Left kidney (tissue), 2 donors: Measurements from ENCODE around the gene PCDHGB3. TPM values are rescaled to one million over a fixed set of nuclear protein-coding genes. Genes with fewer than 3 reads are reported as not detected.
A peak's percentile ranks its signal among the peaks of the same experiment; 100 is the strongest.
"Not testable (repeated sequence)": the region's sequence is repeated elsewhere in the genome, so short reads cannot be mapped to it uniquely, and the experiment has no call there.

ENCODE experiments used
- DNase-seq: peaks from one replicate; pipeline ENCODE4 v3.0.0-alpha.2; 2013
- polyA plus RNA-seq: library from polyadenylated mRNA; unstranded; fragments of 120-200 nt; gene quantifications from one replicate; pipeline ENCODE4 v1.2.1, GENCODE V29; 2013; ENCODE audit not compliant: insufficient read length

PCDHGB3 gene
- polyA plus RNA-seq, 1 donor: 2.8 TPM

DNA sequence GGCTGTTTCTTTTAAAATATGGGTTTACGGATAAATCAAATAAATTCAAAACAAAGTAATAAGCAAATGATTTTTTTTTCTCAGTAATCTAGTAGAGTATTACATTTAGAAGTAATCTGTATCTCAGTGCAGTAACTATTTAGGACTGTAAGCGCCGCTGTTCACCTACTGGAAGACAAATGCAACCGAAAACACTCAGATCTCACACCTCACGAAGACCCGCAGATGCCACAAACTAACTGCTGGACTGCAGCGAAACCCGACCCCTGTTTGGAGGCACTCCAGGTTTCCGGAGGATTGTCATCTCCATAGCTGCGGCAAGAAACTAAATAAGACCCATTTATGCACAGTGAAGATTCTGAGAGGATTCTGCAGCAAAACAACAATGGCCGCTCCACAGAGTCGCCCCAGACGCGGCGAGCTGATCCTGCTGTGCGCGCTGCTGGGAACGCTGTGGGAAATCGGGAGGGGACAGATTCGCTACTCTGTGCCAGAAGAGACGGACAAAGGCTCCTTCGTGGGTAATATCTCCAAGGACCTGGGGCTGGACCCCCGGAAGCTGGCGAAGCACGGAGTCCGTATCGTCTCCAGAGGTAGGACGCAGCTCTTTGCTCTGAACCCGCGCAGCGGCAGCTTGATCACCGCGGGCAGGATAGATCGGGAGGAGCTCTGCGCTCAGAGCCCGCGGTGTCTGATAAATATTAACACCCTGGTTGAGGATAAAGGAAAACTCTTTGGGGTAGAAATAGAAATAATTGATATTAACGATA, 22.6 kb downstream of the PCDHGB3 start, which contains the start of gene PCDHGA8:
TSS of gene PCDHGA8 (plus strand) at position 205 of the 770 bp plus-strand sequence. CDS start at position 386, 181 bp downstream.
- no peak for DNase-seq

DNA sequence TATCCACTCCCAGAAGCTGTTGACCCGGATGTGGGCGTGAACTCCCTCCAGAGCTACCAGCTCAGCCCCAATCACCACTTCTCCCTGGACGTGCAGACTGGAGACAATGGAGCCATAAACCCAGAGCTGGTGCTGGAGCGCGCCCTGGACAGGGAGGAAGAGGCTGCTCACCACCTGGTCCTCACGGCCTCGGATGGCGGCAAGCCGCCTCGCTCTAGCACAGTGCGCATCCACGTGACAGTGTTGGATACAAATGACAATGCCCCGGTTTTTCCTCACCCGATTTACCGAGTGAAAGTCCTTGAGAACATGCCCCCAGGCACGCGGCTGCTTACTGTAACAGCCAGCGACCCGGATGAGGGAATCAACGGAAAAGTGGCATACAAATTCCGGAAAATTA, 23.2 kb downstream of the PCDHGB3 start:
- no peak for DNase-seq

DNA sequence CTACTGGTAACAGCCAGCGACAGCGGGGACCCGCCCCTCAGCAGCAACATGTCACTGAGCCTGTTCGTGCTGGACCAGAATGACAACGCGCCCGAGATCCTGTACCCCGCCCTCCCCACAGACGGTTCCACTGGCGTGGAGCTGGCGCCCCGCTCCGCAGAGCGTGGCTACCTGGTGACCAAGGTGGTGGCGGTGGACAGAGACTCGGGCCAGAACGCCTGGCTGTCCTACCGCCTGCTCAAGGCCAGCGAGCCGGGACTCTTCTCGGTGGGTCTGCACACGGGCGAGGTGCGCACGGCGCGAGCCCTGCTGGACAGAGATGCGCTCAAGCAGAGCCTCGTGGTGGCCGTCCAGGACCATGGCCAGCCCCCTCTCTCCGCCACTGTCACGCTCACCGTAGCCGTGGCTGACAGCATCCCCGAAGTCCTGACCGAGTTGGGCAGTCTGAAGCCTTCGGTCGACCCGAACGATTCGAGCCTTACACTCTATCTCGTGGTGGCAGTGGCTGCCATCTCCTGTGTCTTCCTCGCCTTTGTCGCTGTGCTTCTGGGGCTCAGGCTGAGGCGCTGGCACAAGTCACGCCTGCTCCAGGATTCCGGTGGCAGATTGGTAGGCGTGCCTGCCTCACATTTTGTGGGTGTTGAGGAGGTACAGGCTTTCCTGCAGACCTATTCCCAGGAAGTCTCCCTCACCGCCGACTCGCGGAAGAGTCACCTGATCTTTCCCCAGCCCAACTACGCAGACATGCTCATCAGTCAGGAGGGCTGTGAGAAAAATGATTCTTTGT, 24.6 kb downstream of the PCDHGB3 start:
- DNase-seq: not testable (repeated sequence)

DNA sequence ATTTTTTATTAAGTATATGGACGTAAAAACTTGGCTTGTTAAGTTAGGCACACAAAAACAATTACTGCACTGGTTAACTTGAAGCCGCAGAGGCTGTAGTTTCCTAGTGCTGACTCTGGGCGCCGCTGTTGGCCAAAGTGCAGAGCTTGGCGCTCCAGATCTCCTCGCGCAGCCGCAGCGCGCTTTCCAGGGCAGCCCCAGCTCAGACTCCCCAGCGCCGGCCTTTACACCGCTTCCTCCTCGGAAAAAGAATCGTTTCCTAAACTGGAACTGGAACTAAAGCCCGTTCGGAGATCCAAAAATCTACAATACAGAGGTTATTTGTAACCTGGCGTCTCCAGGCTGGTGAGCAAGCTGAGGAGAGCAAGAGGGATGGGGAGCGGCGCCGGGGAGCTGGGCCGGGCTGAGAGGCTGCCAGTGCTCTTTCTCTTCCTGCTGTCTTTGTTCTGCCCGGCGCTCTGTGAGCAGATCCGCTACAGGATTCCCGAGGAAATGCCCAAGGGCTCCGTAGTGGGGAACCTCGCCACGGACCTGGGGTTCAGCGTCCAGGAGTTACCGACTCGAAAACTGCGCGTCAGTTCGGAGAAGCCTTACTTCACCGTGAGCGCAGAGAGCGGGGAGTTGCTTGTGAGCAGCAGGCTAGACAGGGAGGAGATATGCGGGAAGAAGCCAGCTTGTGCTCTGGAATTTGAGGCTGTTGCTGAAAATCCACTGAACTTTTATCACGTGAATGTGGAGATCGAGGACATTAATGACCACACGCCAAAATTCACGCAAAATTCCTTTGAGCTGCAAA, 27.9 kb downstream of the PCDHGB3 start, which contains the start of gene PCDHGB5:
TSS of gene PCDHGB5 (plus strand) at position 192 of the 796 bp plus-strand sequence. CDS start at position 373, 181 bp downstream.
- DNase-seq: not testable (repeated sequence)

DNA sequence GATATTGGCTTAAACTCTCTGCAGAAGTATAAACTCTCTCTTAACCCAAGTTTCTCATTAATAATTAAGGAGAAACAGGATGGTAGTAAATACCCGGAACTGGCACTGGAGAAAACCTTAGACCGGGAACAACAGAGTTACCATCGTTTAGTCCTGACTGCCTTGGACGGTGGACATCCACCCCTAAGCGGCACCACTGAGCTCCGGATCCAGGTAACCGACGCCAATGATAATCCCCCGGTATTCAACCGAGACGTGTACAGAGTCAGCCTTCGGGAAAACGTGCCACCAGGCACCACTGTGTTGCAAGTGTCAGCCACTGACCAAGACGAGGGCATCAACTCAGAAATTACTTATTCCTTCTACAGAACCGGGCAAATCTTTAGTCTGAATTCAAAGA, 28.6 kb downstream of the PCDHGB3 start:
- no peak for DNase-seq

DNA sequence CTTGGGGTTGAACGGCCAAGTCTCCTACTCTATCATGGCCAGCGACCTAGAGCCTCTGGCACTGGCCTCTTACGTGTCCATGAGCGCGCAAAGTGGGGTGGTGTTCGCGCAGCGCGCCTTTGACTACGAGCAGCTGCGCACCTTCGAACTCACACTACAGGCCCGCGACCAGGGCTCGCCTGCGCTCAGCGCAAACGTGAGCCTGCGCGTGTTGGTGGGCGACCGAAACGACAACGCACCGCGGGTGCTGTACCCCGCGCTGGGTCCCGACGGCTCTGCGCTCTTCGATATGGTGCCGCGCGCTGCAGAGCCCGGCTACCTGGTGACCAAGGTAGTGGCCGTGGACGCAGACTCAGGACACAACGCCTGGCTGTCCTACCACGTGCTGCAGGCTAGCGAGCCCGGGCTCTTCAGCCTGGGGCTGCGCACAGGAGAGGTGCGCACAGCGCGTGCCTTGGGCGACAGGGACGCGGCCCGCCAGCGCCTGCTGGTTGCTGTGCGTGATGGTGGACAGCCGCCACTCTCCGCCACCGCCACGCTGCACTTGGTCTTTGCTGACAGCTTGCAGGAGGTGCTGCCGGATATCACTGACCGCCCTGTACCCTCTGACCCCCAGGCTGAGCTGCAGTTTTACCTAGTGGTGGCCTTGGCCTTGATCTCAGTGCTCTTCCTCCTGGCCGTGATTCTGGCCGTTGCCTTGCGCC, 29.7 kb downstream of the PCDHGB3 start:
- DNase-seq: no peak

DNA sequence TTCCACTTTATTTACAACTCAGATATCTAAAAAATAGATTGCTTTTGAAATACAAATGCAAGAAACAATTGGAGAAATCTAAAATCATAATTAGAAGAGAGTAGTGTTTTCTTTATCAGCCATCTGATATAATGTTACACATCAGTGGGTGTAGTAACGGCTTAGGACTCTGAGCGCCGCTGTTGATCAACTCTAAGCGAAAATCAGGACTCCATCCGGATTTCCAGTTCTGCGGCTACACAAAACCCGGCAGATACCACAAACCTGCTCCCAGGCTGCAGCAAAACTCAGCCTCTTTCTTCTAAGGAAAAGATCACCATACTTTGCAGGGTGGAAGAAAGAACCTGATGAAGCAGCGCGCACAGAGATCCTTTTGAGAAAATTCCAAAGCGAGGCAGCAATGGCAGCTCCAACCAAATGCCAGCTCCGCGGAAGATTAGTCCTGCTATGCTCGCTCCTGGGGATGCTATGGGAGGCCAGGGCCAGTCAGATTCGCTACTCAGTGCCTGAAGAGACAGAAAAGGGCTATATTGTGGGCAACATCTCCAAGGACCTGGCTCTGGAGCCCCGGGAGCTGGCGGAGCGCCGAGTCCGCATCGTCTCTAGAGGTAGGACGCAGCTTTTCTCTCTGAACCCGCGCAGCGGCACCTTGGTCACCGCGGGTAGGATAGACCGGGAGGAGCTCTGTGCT, 32.7 kb downstream of the PCDHGB3 start, which contains the start of gene PCDHGA9:
TSS of gene PCDHGA9 (plus strand) at position 226 of the 691 bp plus-strand sequence. CDS start at position 401, 175 bp downstream.
- no peak for DNase-seq

DNA sequence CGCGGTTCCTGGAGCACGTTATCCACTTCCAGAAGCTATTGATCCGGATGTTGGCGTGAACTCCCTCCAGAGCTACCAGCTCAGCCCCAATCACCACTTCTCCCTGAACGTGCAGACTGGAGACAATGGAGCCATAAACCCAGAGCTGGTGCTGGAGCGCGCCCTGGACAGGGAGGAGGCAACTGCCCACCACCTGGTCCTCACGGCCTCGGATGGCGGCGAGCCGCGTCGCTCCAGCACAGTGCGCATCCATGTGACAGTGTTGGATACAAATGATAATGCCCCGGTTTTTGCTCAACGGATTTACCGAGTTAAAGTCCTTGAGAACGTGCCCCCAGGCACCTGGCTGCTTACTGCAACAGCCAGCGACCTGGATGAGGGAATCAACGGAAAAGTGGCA, 33.3 kb downstream of the PCDHGB3 start:
- DNase-seq: no peak

DNA sequence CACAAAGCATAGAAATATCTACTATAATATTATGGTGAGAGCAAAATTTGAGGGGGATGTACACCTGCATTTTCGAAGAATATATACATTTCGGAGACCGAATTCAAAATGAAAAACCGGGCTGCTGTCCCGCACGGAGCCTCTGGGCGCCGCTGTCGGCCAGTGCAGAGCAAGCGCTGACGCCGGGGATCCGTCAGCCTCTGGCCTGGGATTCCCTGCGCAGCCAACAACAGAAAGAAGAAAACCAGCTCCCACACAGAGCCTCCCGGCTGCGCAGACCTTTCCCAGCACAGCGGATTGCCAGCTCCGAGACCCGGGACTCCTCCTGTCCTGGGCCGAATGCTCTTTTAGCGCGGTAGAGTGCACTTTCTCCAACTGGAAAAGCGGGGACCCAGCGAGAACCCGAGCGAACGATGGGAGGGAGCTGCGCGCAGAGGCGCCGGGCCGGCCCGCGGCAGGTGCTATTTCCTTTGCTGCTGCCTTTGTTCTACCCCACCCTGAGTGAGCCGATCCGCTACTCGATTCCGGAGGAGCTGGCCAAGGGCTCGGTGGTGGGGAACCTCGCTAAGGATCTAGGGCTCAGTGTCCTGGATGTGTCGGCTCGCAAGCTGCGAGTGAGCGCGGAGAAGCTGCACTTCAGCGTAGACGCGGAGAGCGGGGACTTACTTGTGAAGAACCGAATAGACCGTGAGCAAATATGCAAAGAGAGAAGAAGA, 37.9 kb downstream of the PCDHGB3 start, which contains the start of gene PCDHGB6:
TSS of gene PCDHGB6 (plus strand) at position 232 of the 716 bp plus-strand sequence. CDS start at position 414, 182 bp downstream.
- DNase-seq: not testable (repeated sequence)

DNA sequence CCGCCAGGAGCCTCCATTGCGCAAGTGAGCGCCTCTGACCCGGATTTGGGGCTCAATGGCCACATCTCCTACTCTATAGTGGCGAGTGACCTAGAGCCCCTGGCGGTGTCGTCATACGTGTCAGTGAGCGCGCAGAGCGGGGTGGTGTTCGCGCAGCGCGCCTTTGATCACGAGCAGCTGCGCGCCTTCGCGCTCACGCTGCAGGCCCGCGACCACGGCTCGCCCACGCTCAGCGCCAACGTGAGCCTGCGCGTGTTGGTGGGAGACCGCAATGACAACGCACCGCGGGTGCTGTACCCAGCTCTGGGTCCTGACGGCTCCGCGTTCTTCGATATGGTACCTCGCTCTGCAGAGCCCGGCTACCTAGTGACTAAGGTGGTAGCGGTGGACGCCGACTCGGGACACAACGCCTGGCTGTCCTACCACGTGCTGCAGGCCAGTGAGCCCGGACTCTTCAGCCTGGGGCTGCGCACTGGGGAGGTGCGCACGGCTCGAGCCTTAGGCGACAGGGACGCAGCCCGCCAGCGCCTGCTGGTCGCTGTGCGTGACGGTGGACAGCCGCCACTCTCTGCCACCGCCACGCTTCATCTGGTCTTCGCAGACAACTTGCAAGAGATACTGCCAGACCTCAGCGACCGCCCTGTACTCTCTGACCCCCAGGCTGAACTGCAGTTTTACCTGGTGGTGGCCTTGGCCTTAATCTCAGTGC, 39.7 kb downstream of the PCDHGB3 start:
- DNase-seq: no peak

DNA sequence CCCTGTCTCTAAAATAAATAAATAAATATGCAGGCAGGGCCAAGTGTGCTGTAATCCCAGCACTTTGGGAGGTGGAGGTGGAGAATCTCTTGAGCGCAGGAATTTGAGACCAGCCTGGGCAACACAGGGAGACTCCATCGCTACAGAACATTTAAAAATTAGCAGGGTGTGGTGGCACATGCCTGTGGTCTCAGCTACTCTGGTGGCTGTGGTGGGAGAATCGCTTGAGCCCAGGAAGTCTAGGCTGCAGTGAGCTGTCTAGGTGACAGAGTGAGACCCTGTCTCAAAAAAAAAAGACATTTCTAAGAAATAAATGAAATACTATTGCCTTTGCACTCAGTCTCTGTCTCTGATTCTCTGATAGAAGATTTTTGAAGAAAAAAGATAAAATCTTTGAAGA, 41.5 kb downstream of the PCDHGB3 start:
- DNase-seq: no peak

DNA sequence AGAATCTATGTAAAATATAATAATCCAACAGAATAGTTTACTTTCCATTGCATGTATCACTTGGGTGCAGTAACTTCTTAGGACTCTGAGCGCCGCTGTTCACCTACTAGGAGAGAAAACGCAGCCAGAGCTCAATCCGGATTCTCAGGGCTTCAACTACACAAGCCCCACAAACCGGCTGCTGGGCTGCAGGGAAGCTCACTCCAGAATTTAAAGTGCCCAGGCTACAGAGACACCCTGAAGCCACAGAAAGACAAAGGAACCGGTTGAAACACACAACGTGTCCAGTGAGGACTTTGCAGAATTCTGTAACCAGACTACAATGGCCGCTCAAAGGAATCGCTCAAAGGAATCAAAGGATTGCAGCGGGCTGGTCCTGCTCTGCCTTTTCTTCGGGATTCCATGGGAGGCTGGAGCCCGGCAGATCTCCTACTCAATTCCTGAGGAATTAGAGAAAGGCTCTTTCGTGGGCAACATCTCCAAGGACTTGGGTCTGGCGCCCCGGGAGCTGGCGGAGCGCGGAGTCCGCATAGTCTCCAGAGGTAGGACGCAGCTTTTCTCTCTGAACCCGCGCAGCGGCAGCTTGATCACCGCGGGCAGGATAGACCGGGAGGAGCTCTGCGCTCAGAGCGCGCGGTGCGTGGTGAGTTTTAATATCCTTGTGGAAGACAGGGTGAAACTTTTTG, 43.0 kb downstream of the PCDHGB3 start, which contains the start of gene PCDHGA10:
TSS of gene PCDHGA10 (plus strand) at position 134 of the 686 bp plus-strand sequence. CDS start at position 323, 189 bp downstream.
- no peak for DNase-seq

DNA sequence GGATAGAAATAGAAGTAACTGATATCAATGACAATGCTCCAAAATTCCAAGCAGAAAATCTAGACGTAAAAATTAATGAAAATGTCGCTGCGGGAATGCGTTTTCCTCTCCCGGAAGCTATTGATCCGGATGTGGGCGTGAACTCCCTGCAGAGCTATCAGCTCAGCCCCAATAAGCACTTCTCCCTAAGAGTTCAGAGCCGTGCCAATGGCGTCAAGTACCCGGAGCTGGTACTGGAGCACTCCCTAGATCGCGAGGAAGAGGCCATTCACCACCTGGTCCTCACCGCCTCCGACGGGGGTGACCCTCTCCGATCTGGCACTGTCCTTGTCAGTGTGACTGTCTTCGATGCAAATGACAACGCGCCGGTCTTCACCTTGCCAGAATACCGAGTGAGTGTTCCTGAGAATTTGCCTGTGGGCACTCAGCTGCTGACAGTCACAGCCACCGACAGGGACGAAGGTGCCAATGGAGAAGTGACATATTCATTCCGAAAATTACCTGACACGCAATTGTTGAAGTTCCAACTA, 43.6 kb downstream of the PCDHGB3 start:
- no peak for DNase-seq

DNA sequence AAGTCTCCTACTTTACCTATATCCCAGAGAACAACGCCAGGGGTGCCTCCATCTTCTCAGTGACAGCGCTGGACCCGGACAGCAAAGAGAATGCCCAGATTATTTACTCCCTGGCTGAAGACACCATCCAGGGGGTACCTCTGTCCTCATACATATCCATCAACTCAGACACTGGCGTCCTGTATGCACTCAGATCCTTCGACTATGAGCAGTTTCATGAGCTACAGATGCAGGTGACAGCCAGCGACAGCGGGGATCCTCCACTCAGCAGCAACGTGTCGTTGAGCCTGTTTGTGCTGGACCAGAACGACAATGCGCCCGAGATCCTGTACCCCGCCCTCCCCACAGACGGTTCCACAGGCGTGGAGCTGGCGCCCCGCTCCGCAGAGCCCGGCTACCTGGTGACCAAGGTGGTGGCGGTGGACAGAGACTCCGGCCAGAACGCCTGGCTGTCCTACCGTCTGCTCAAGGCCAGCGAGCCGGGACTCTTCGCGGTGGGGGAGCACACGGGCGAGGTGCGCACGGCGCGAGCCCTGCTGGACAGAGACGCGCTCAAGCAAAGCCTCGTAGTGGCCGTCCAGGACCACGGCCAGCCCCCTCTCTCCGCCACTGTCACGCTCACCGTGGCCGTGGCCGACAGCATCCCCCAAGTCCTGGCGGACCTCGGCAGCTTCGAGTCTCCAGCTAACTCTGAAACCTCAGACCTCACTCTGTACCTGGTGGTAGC, 44.7 kb downstream of the PCDHGB3 start:
- not testable (repeated sequence) for DNase-seq

DNA sequence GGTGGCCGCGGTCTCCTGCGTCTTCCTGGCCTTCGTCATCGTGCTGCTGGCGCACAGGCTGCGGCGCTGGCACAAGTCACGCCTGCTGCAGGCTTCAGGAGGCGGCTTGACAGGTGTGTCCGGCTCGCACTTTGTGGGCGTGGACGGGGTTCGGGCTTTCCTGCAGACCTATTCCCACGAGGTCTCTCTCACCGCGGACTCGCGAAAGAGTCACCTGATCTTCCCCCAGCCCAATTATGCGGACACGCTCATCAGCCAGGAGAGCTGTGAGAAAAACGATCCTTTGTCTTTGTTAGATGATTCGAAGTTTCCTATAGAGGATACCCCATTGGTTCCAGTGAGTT, 45.2 kb downstream of the PCDHGB3 start:
- DNase-seq: not testable (repeated sequence)

DNA sequence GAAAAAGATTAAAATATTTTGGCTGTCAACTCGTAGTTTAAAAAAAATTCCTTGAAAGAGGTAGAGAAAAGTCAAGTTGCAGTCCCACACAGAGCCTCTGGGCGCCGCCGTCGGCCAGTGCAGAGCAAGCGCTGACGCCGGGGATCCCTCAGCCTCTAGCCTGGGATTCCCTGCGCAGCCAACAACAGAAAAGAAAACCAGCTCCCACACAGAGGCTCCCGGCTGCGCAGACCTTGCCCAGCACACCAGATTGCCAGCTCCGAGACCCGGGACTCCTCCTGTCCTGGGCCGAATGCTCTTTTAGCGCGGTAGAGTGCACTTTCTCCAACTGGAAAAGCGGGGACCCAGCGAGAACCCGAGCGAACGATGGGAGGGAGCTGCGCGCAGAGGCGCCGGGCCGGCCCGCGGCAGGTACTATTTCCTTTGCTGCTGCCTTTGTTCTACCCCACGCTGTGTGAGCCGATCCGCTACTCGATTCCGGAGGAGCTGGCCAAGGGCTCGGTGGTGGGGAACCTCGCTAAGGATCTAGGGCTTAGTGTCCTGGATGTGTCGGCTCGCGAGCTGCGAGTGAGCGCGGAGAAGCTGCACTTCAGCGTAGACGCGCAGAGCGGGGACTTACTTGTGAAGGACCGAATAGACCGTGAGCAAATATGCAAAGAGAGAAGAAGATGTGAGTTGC, 47.6 kb downstream of the PCDHGB3 start, which contains the start of gene PCDHGB7:
TSS of gene PCDHGB7 (plus strand) at position 184 of the 679 bp plus-strand sequence. CDS start at position 367, 183 bp downstream.
- peak; percentile 60 for DNase-seq
